Neuronal stem cell (in vitro differentiated cells): ENCODE measurements around the gene TMEM116.

Experiments used
- DNase-seq: peaks from one replicate; pipeline ENCODE4 v3.0.0-alpha.2; 2013; ENCODE audit warnings: low spot score
- H2AFZ ChIP-seq: one replicate; pipeline ENCODE4 v1.6.1; 2013; ENCODE audit warnings: mild to moderate bottlenecking, low read length, inconsistent platforms
- H2AK5ac ChIP-seq: 2 replicates; pipeline ENCODE4 v1.6.1; 2013; ENCODE audit warnings: low read depth, mild to moderate bottlenecking, inconsistent platforms, low read length, moderate library complexity, mixed read lengths
- H2BK120ac ChIP-seq: 2 replicates; pipeline ENCODE4 v1.6.1; 2013; ENCODE audit warnings: low read depth, mild to moderate bottlenecking, inconsistent platforms, low read length, moderate library complexity, mixed read lengths
- H2BK12ac ChIP-seq: one replicate; pipeline ENCODE4 v1.6.1; 2013; ENCODE audit warnings: low read length, inconsistent platforms
- H2BK15ac ChIP-seq: 2 replicates; pipeline ENCODE4 v1.6.1; 2013; ENCODE audit warnings: mild to moderate bottlenecking, low read length, inconsistent platforms, mixed read lengths
- H2BK5ac ChIP-seq: one replicate; pipeline ENCODE4 v1.6.1; 2013; ENCODE audit warnings: inconsistent platforms, mild to moderate bottlenecking, low read length, moderate library complexity
- H3K14ac ChIP-seq: one replicate; pipeline ENCODE4 v1.6.1; 2013; ENCODE audit warnings: low read length, inconsistent platforms
- H3K18ac ChIP-seq: 2 replicates; pipeline ENCODE4 v1.6.1; 2013; ENCODE audit warnings: low read length, inconsistent platforms
- H3K23ac ChIP-seq: 2 replicates; pipeline ENCODE4 v1.6.1; 2013; ENCODE audit warnings: low read depth, mild to moderate bottlenecking, mixed read lengths, low read length, inconsistent platforms; ENCODE audit not compliant: poor library complexity
- H3K27ac ChIP-seq: replicated peaks from 3 replicates; pipeline ENCODE4 v1.5.1; 2013; ENCODE audit warnings: low read length, inconsistent platforms
- H3K27me3 ChIP-seq, 3 experiments: 2 replicates each; pipeline ENCODE4 v1.6.1; 2013; ENCODE audit warnings: low read length in 3 of 3, mild to moderate bottlenecking in 2 of 3, inconsistent platforms in 1 of 3, low read depth in 1 of 3, mixed read lengths in 1 of 3, moderate library complexity in 1 of 3; ENCODE audit not compliant: control insufficient read depth in 3 of 3, insufficient read depth in 3 of 3
- H3K36me3 ChIP-seq, 2 donors: replicated peaks in 1 of 2; 2 replicates each; pipeline ENCODE4 v1.6.1; 2013; ENCODE audit warnings: low read length in 2 of 2; ENCODE audit not compliant: control insufficient read depth in 2 of 2, insufficient read depth in 2 of 2
- H3K4ac ChIP-seq: 2 replicates; pipeline ENCODE4 v1.6.1; 2013; ENCODE audit warnings: inconsistent platforms, mild to moderate bottlenecking, low read length, moderate library complexity
- H3K4me1 ChIP-seq, 2 donors: 1 replicate in 1 of 2; 2 replicates in 1 of 2; pipeline ENCODE4 v1.6.1; 2013; ENCODE audit warnings: low read length in 2 of 2, low read depth in 1 of 2; ENCODE audit not compliant: control insufficient read depth in 2 of 2, insufficient read depth in 1 of 2
- H3K4me2 ChIP-seq: one replicate; pipeline ENCODE4 v1.6.1; 2013; ENCODE audit warnings: mild to moderate bottlenecking, low read length, inconsistent platforms; ENCODE audit not compliant: insufficient read depth, poor library complexity, severe bottlenecking
- H3K4me3 ChIP-seq, 2 donors: 2 replicates each; pipeline ENCODE4 v1.5.1; 2013; ENCODE audit warnings: low read length in 2 of 2, mild to moderate bottlenecking in 2 of 2, inconsistent platforms in 1 of 2, moderate library complexity in 1 of 2
- H3K79me1 ChIP-seq: one replicate; pipeline ENCODE4 v1.6.1; 2013; ENCODE audit warnings: low read depth, mild to moderate bottlenecking, inconsistent platforms, low read length, moderate library complexity
- H3K9ac ChIP-seq: one replicate; pipeline ENCODE4 v1.6.1; 2013; ENCODE audit warnings: mild to moderate bottlenecking, low read depth, low read length, inconsistent platforms; ENCODE audit not compliant: poor library complexity
- H3K9me3 ChIP-seq, 2 donors: replicated peaks in 1 of 2; 2 replicates each; pipeline versions ENCODE3 to v1.6.1; 2013; ENCODE audit warnings: low read length in 2 of 2, mild to moderate bottlenecking in 2 of 2, inconsistent platforms in 1 of 2, low read depth in 1 of 2, mixed read lengths in 1 of 2, moderate library complexity in 1 of 2; ENCODE audit not compliant: control insufficient read depth in 2 of 2, insufficient read depth in 1 of 2
- H4K8ac ChIP-seq: one replicate; pipeline ENCODE4 v1.6.1; 2013; ENCODE audit warnings: low read depth, mild to moderate bottlenecking, inconsistent platforms, low read length, moderate library complexity
- H4K91ac ChIP-seq: one replicate; pipeline ENCODE4 v1.6.1; 2013; ENCODE audit warnings: low read length, low read depth, mild to moderate bottlenecking, inconsistent platforms; ENCODE audit not compliant: poor library complexity
- WGBS, 2 donors: extraction: QIAGEN DNeasy Blood & Tissue Kit; methylation state at CpG; one replicate each; pipeline ENCODE4 v1.1.7; 2013; ENCODE audit warnings: missing lambda C conversion rate in 2 of 2, mixed read lengths in 1 of 2; ENCODE audit not compliant: insufficient read length in 2 of 2, insufficient replicate concordance in 1 of 2; ENCODE audit errors: extremely low coverage in 2 of 2; 5-methylcytosine and 5-hydroxymethylcytosine counted together

Gene TMEM116

GRCh38 chr12:112020947-112021457, 8.0 kb upstream of the TMEM116 start:
- Histone ChIP-seq H4K8ac (no peak overlapping the region), H3K18ac (no peak overlapping the region), H3K23ac (no peak overlapping the region), H2BK12ac (no peak overlapping the region), H3K4me3 (no peak overlapping the region), H3K14ac (no peak overlapping the region), H4K91ac (no peak overlapping the region), H2BK5ac (no peak overlapping the region), H3K79me1 (peaks cover 2% of the 10 kb centered on the region), H3K4ac (no peak overlapping the region), H2AFZ (no peak overlapping the region), H2BK120ac (no peak overlapping the region), H3K36me3 (peaks cover 16 to 93% of the 10 kb centered on the region in 2 donors), H2AK5ac (no peak overlapping the region), H3K9me3 (peaks cover 0 to 3% of the 10 kb centered on the region in 2 donors), H3K4me1 (peaks cover 0 to 3% of the 10 kb centered on the region in 2 donors), H2BK15ac (no peak overlapping the region), H3K9ac (no peak overlapping the region), H3K4me2 (no peak overlapping the region), H3K27me3 (no peaks in the 10 kb centered on the region), H3K27ac (no peak overlapping the region)
- WGBS, 2 donors: no CpG with 5 or more reads among the region's 8 CpGs
- no peak for DNase-seq

GRCh38 chr12:112018571-112019237, 5.7 kb upstream of the TMEM116 start:
- H3K36me3 ChIP-seq: peaks cover 16 to 86% of the 10 kb centered on the region in 2 donors
- H3K4me2 ChIP-seq: no peak overlapping the region
- H2AFZ ChIP-seq: no peak overlapping the region
- H2BK120ac ChIP-seq: no peak overlapping the region
- peaks cover 5% of the 10 kb centered on the region for H3K79me1 ChIP-seq
- H3K27me3 ChIP-seq: no peaks in the 10 kb centered on the region
- H3K4me1 ChIP-seq: peaks cover 4 to 5% of the 10 kb centered on the region in 2 donors
- H2AK5ac ChIP-seq: no peak overlapping the region
- no peak overlapping the region for H2BK5ac ChIP-seq
- H2BK15ac ChIP-seq: no peak overlapping the region
- H4K91ac ChIP-seq: no peak overlapping the region
- H4K8ac ChIP-seq: no peak overlapping the region
- H3K4ac ChIP-seq: no peak overlapping the region
- no peak overlapping the region for H3K4me3 ChIP-seq
- no peak overlapping the region for H3K14ac ChIP-seq
- peaks cover 0 to 8% of the 10 kb centered on the region in 2 donors for H3K9me3 ChIP-seq
- no peak for DNase-seq
- WGBS, 2 donors: no CpG with 5 or more reads among the region's 2 CpGs
- no peak overlapping the region for H3K9ac ChIP-seq
- no peak overlapping the region for H3K18ac ChIP-seq
- H3K27ac ChIP-seq: no peak overlapping the region
- no peak overlapping the region for H3K23ac ChIP-seq
- no peak overlapping the region for H2BK12ac ChIP-seq

- H3K27ac ChIP-seq: no peak overlapping the region
- no peak for DNase-seq
- WGBS, 2 donors: no CpG with 5 or more reads among the region's 1 CpG
- peaks cover 4 to 6% of the 10 kb centered on the region in 2 donors for H3K4me1 ChIP-seq
- H2BK15ac ChIP-seq: no peak overlapping the region
- no peak overlapping the region for H3K14ac ChIP-seq
- no peak overlapping the region for H3K9ac ChIP-seq
- no peak overlapping the region for H4K8ac ChIP-seq
- H2BK12ac ChIP-seq: no peak overlapping the region
- H3K27me3 ChIP-seq: no peaks in the 10 kb centered on the region
- H3K9me3 ChIP-seq: peaks cover 0 to 8% of the 10 kb centered on the region in 2 donors
- H3K79me1 ChIP-seq: peaks cover 6% of the 10 kb centered on the region
- no peak overlapping the region for H2AFZ ChIP-seq
- H3K4me2 ChIP-seq: no peak overlapping the region
- H3K4ac ChIP-seq: no peak overlapping the region
- H2BK120ac ChIP-seq: no peak overlapping the region
- peaks cover 10 to 70% of the 10 kb centered on the region in 2 donors for H3K36me3 ChIP-seq
- H2BK5ac ChIP-seq: no peak overlapping the region
- H3K18ac ChIP-seq: no peak overlapping the region
- no peak overlapping the region for H3K4me3 ChIP-seq
- H3K23ac ChIP-seq: no peak overlapping the region
- no peak overlapping the region for H4K91ac ChIP-seq
- no peak overlapping the region for H2AK5ac ChIP-seq
These were observed 4.1 kb upstream of the TMEM116 start for GRCh38 chr12:112017041-112017440.

GRCh38 chr12:112015938-112016337, 3.0 kb upstream of the TMEM116 start:
- H2AK5ac ChIP-seq: no peak overlapping the region
- no peaks in the 10 kb centered on the region for H3K27me3 ChIP-seq
- H4K8ac ChIP-seq: no peak overlapping the region
- WGBS, 2 donors: no CpG with 5 or more reads among the region's 6 CpGs
- H3K14ac ChIP-seq: no peak overlapping the region
- DNase-seq: no peak
- H2BK15ac ChIP-seq: no peak overlapping the region
- no peak overlapping the region for H3K9ac ChIP-seq
- no peak overlapping the region for H3K23ac ChIP-seq
- H2AFZ ChIP-seq: no peak overlapping the region
- peaks cover 7 to 68% of the 10 kb centered on the region in 2 donors for H3K36me3 ChIP-seq
- H3K4me1 ChIP-seq: peaks cover 7 to 9% of the 10 kb centered on the region in 2 donors
- H2BK120ac ChIP-seq: no peak overlapping the region
- no peak overlapping the region for H2BK5ac ChIP-seq
- H3K4me3 ChIP-seq: no peak overlapping the region
- H2BK12ac ChIP-seq: no peak overlapping the region
- H3K4ac ChIP-seq: no peak overlapping the region
- H4K91ac ChIP-seq: no peak overlapping the region
- H3K79me1 ChIP-seq: peaks cover 8% of the 10 kb centered on the region
- H3K27ac ChIP-seq: no peak overlapping the region
- H3K18ac ChIP-seq: no peak overlapping the region
- H3K4me2 ChIP-seq: no peak overlapping the region
- peaks cover 0 to 17% of the 10 kb centered on the region in 2 donors for H3K9me3 ChIP-seq
